ENCODE results near the gene ADCYAP1R1.

ADCYAP1R1 gene

DNA sequence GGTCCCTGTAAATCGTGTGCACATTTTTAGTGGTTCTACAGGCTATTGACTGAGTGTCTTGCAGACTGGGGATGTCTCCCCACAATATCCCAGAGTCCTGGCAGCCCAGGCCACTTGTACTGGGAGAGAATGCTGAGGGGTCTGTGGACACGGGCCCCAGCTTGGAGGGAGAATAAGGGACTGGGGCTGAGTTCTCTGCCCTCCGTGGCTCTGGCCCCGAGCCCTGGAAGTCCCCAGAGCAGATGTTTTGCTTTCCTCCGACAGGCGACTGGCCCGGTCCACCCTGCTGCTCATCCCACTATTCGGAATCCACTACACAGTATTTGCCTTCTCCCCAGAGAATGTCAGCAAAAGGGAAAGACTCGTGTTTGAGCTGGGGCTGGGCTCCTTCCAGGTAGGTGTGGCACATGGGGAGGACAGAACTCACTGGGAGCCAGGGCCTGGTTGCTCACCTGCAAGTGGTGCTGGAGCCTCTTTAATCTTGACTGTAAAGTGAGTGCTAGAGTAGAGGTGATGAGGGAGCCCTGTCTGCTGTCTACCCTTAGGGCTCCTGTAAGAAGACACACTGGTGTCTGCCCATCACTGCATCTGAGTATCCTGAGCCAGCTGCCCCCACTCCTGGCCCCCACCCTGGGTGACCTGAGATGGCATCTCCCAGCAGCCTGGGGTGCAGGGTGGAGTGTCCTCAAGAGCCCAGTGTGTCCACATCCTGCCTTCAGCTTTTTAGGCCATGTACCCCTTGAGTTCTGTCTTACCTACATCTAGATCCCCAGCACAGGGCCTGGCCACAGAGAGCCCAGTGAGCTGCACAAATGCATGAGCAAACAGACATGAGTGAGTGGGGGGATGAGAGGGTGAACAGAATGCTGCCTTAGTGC lies 51.1 kb downstream of the ADCYAP1R1 start:
- H3K36me3 ChIP-seq (ENCODE audit: insufficient read depth, low read length): no peaks in the 10 kb centered on the region
- H3K4me1 ChIP-seq (ENCODE audit: insufficient read depth, low read length): no peaks in the 10 kb centered on the region
- H3K4me3 ChIP-seq (ENCODE audit: low read depth in 1 of 2, low read length in 2 of 2): no peak overlapping the region
- H3K9ac ChIP-seq (ENCODE audit: low read length): no peak overlapping the region
- no peaks in the 10 kb centered on the region for H3K27me3 ChIP-seq (ENCODE audit: control insufficient read depth in 1 of 2, insufficient read depth in 2 of 2, low read length in 2 of 2)
- no peaks in the 10 kb centered on the region for H3K9me3 ChIP-seq (ENCODE audit: low read length)
- no peak overlapping the region for H3K27ac ChIP-seq (ENCODE audit: low read depth, low read length)

DNA sequence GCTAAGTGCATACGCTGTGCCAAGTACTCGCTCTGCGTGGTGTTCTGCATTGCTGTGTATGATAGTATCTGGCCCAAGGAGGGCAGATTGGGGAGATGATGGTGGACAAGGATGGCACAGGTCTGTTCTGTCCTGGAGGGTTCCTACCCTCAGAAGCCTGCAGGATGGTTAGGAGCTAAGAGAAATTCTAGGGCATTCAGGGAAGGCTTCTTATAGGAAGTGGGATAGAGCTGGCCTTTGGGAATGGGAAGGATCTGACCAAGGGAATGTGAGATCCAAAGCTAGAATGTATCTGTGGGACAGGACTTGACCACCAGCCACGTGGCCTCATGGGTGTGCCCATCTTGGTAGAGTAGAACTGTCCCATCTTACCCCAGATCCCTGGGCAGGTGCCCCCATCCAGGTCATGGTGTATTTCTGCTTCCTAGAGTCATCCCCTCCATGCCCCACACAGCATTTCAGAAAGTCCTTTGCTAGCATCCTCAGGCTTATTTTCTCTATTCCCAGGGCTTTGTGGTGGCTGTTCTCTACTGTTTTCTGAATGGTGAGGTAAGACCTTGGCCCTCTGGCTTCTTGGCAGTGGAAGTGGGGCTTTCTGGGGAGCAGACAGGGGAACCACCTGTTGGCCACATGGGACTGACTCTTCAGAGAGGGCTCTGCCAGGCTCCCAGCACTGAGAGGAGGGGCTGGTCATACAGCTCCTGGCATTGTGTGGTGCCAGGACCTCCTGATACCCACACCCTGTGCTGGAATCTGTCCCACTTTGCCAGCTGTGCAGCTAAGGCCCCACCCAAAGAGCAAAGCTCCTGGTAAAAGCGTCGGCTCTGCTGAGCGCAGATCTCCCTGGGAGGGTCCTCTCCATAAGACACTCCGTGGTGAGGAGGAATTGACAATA lies 52.5 kb downstream of the ADCYAP1R1 start:
- Histone ChIP-seq H3K9me3 (ENCODE audit: low read length) (no peaks in the 10 kb centered on the region), H3K4me1 (ENCODE audit: insufficient read depth, low read length) (no peaks in the 10 kb centered on the region), H3K27me3 (ENCODE audit: control insufficient read depth in 1 of 2, insufficient read depth in 2 of 2, low read length in 2 of 2) (no peaks in the 10 kb centered on the region), H3K27ac (ENCODE audit: low read depth, low read length) (no peak overlapping the region), H3K4me3 (ENCODE audit: low read depth in 1 of 2, low read length in 2 of 2) (no peak overlapping the region), H3K36me3 (ENCODE audit: insufficient read depth, low read length) (no peaks in the 10 kb centered on the region), H3K9ac (ENCODE audit: low read length) (no peak overlapping the region)

DNA sequence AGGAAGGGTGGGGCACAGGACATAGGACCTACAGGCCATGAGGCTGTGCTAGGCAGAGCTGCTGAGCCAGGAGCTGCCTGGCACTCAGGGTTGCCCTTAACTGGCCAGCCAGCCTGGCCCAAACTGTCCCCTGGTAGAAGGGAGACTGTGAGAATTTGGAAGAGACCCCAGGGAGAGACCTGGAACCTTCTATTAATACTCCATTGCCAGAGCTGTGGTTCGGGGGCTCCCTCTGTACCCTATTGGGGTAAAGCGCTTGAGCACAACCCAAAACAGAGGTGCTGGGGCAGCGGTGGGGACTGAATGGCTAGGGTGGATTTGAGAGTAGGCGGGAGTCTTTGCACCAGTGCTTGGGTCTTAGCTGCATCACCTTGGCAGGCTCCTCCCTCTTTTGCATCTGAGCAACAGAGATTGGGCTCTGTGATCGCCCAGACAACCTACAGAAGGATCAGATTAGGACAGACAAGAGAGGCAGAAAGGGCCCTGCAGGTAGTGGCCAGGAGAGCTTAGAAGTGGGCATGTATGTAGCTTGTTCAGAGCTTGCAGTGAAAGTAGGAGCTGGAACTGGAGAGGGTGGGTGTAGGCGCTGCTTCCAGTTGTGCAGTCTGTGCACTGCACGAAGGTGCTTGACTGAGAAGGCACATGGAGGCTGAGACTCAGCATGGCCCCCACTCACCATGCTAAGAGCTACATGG lies 53.3 kb downstream of the ADCYAP1R1 start:
- Histone ChIP-seq H3K27me3 (ENCODE audit: control insufficient read depth in 1 of 2, insufficient read depth in 2 of 2, low read length in 2 of 2) (no peaks in the 10 kb centered on the region), H3K36me3 (ENCODE audit: insufficient read depth, low read length) (no peaks in the 10 kb centered on the region), H3K9me3 (ENCODE audit: low read length) (no peaks in the 10 kb centered on the region), H3K4me3 (ENCODE audit: low read depth in 1 of 2, low read length in 2 of 2) (no peak overlapping the region), H3K9ac (ENCODE audit: low read length) (no peak overlapping the region), H3K4me1 (ENCODE audit: insufficient read depth, low read length) (no peaks in the 10 kb centered on the region), H3K27ac (ENCODE audit: low read depth, low read length) (no peak overlapping the region)

DNA sequence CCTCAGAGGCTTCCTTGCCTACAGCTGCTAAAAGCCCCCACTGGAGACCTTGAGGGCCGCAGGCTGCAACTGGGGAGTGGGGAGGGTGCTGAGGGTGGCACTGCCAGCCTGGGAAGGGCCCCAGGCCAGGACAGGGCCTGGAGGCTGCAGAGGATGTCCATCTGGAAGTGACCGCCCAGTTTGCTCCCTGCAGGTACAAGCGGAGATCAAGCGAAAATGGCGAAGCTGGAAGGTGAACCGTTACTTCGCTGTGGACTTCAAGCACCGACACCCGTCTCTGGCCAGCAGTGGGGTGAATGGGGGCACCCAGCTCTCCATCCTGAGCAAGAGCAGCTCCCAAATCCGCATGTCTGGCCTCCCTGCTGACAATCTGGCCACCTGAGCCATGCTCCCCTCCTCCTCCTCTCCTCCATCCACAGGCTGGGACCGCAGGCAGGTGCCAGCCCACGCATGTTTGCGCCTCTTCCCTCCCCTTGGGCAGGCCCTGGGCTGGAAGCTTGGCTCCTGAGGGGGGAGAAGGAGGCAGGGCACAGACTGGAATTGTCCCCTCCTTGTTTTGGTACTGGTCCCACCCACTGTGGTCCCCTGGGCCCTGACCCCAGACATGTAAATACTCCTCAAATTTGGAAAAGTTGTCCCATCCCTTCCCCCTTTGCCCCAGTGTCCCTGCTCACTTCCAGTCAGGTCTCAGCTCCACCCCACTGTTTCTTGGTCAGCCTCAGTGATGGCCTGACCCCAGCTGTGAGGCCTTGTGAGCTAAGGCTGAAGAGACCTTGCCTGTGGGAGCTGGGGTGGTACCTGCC lies 54.4 kb downstream of the ADCYAP1R1 start:
- Histone ChIP-seq H3K4me3 (ENCODE audit: low read depth in 1 of 2, low read length in 2 of 2) (no peak overlapping the region), H3K9ac (ENCODE audit: low read length) (no peak overlapping the region), H3K36me3 (ENCODE audit: insufficient read depth, low read length) (no peaks in the 10 kb centered on the region), H3K9me3 (ENCODE audit: low read length) (no peaks in the 10 kb centered on the region), H3K27ac (ENCODE audit: low read depth, low read length) (no peak overlapping the region), H3K27me3 (ENCODE audit: control insufficient read depth in 1 of 2, insufficient read depth in 2 of 2, low read length in 2 of 2) (no peaks in the 10 kb centered on the region), H3K4me1 (ENCODE audit: insufficient read depth, low read length) (no peaks in the 10 kb centered on the region)

DNA sequence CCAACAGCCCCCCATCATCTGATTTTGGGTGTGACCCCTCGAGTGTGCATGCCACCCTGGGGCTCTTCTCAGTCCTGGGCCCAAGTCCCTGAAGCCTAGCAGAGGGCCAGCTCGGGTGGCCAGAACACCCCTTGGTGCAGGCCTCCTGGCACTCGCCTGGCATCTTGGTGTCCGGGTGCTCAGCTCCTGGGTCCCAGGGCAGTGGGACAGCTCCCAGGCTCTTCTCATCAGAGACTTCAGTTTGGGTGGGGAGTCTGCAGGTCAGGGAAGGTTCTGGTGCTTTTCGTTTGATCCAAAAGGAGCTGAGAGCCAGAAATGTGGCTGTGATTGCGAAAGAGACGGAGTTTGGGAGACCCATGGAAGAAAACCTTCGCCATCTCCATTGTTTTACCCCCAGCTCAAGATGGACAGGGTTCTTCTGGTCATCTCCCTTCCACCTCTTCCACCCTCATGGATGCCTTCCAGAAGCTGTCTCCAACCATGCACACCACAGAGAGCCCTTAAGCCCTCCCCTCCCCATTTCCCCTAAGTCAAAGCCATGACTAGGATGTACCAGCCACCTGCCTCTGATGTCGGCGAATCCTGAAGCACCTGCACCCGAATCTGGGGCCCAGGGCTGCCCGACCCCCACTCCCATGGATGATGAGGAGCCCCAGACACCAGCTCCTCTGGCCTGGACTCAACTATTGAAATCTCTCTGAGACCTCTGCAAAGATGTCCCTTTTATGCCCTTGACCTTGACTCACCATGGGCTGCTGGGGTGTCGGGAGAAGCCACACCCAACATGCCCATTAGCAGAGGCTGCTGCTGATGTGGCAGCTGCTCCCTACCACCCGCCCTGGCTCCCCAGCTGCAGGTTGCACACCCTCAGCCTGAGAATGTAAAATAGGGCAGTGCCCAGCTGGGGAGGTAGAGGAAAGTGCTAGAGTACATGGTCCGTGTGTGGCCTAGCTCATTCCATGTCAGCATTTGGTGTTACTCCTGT lies 55.3 kb downstream of the ADCYAP1R1 start:
- Histone ChIP-seq H3K27ac (ENCODE audit: low read depth, low read length) (no peak overlapping the region), H3K36me3 (ENCODE audit: insufficient read depth, low read length) (no peaks in the 10 kb centered on the region), H3K27me3 (ENCODE audit: control insufficient read depth in 1 of 2, insufficient read depth in 2 of 2, low read length in 2 of 2) (no peaks in the 10 kb centered on the region), H3K9me3 (ENCODE audit: low read length) (no peaks in the 10 kb centered on the region), H3K4me1 (ENCODE audit: insufficient read depth, low read length) (no peaks in the 10 kb centered on the region), H3K4me3 (ENCODE audit: low read depth in 1 of 2, low read length in 2 of 2) (no peak overlapping the region), H3K9ac (ENCODE audit: low read length) (no peak overlapping the region)

DNA sequence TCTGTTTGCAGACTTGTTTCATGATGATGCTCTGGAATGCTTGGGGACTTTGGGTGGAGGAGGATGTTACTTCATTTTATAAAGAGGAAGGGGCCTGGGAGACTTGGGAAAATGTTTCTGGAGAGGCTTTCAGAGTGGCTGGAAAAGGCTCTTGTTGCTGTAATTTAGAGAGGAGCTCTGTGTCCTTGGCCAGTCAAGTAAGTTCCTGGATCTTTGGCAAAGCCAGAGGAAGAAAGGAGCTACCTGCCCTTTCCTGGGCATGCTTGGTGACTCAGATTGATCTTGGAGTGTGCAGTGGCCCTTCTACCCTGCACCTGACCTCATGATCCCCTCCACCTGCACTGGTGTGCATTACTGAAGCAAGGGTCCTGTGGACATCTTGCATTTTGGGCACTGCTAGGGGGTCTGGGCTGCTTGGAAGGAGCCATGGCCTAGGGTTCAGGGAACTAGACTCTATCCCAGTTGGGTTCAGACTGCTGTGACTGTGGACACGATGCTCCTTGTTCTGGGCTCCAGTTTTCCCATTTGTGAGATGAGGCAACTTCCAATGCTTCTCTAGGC lies 56.1 kb downstream of the ADCYAP1R1 start:
- H3K27ac ChIP-seq (ENCODE audit: low read depth, low read length): no peak overlapping the region

DNA sequence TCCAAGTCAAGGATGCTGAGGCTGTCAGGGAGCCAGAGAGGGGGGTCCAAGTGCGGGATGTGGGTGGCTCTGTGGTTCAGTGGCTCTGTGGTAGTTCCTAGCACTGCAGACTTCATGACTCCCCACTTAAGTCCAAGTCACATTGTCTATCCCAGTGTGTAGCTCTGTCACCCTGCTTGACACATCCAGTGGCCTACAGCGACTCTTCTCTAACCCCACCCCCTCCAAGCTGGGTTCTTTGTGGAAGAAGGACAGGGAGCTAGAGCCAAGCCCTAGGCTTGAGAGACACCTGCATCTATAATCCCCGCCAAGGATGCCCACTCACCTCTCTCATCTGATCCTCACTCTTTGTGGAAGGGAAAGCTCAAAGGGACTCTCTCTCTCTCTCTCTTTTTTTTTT lies 57.6 kb downstream of the ADCYAP1R1 start:
- Histone ChIP-seq H3K9ac (ENCODE audit: low read length) (no peak overlapping the region), H3K9me3 (ENCODE audit: low read length) (no peaks in the 10 kb centered on the region), H3K4me3 (ENCODE audit: low read depth in 1 of 2, low read length in 2 of 2) (no peak overlapping the region), H3K27me3 (ENCODE audit: control insufficient read depth in 1 of 2, insufficient read depth in 2 of 2, low read length in 2 of 2) (no peaks in the 10 kb centered on the region), H3K4me1 (ENCODE audit: insufficient read depth, low read length) (no peaks in the 10 kb centered on the region), H3K36me3 (ENCODE audit: insufficient read depth, low read length) (no peaks in the 10 kb centered on the region), H3K27ac (ENCODE audit: low read depth, low read length) (no peak overlapping the region)

More for the DNA sequence above, 56.1 kb downstream of the ADCYAP1R1 start:
- Histone ChIP-seq H3K27me3 (ENCODE audit: control insufficient read depth in 1 of 2, insufficient read depth in 2 of 2, low read length in 2 of 2) (no peaks in the 10 kb centered on the region), H3K9me3 (ENCODE audit: low read length) (no peaks in the 10 kb centered on the region), H3K9ac (ENCODE audit: low read length) (no peak overlapping the region), H3K4me3 (ENCODE audit: low read depth in 1 of 2, low read length in 2 of 2) (no peak overlapping the region), H3K36me3 (ENCODE audit: insufficient read depth, low read length) (no peaks in the 10 kb centered on the region), H3K4me1 (ENCODE audit: insufficient read depth, low read length) (no peaks in the 10 kb centered on the region)

DNA sequence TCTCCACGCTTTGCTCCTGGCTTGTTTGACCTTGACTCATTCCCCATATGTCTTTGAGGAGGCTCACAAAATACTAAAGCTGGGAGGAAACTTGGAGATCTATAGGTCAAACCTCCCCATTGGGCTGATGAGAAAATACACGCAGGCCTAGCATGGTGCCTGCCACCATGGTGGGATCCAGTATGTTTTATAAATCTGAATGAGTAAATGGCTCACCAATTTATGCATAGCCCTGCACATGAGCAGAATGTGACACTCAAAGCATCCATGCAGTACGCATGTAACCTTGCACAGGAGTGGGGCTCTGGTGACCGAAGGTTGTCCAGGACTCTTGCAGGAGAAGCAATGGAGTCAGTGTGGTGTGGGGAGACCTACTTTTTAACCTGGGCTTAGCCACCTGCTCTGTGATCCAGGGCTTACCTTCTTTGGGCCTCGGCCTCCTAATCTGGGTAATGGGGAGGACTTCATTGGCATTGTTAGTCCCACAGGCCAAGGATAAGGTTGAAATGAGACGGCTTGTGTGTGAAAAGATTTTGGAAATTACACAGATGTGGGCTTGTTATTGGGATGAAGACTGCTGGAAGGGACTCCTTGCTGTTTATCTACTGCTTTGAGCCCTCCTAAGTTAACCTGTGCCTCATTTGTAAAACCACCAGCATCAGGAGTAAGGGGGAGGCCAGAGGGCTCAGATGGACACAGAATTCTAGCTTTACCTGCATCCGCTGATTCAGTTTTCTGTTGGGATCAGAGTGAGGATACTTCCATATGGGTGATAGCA lies 58.4 kb downstream of the ADCYAP1R1 start:
- Histone ChIP-seq H3K9me3 (ENCODE audit: low read length) (no peaks in the 10 kb centered on the region), H3K27ac (ENCODE audit: low read depth, low read length) (no peak overlapping the region), H3K4me3 (ENCODE audit: low read depth in 1 of 2, low read length in 2 of 2) (no peak overlapping the region), H3K9ac (ENCODE audit: low read length) (no peak overlapping the region), H3K36me3 (ENCODE audit: insufficient read depth, low read length) (no peaks in the 10 kb centered on the region), H3K27me3 (ENCODE audit: control insufficient read depth in 1 of 2, insufficient read depth in 2 of 2, low read length in 2 of 2) (no peaks in the 10 kb centered on the region), H3K4me1 (ENCODE audit: insufficient read depth, low read length) (no peaks in the 10 kb centered on the region)

DNA sequence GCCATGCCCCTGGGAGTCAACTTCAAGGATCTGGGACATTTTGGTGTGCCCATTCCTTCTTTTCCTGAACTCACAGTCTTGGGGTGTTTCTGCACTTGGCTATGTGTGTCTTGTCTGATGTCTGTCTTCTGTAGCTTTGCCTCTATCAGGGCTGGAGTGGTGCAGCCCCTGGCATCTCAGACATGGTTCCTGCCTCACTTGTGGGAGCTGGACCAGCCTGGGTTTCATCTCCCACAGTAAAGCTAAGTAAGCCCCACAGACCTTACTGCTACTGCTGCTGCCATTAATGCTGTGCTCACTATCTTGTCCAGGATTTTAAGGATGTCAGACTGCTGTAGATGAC lies 59.0 kb downstream of the ADCYAP1R1 start:
- Histone ChIP-seq H3K4me1 (ENCODE audit: insufficient read depth, low read length) (no peaks in the 10 kb centered on the region), H3K9me3 (ENCODE audit: low read length) (no peaks in the 10 kb centered on the region), H3K27ac (ENCODE audit: low read depth, low read length) (no peak overlapping the region), H3K27me3 (ENCODE audit: control insufficient read depth in 1 of 2, insufficient read depth in 2 of 2, low read length in 2 of 2) (no peaks in the 10 kb centered on the region), H3K36me3 (ENCODE audit: insufficient read depth, low read length) (no peaks in the 10 kb centered on the region), H3K4me3 (ENCODE audit: low read depth in 1 of 2, low read length in 2 of 2) (no peak overlapping the region), H3K9ac (ENCODE audit: low read length) (no peak overlapping the region)

Measured in muscle layer of colon (tissue), 2 donors.